ENCODE results near the gene UBTF.

Gene UBTF

DNA sequence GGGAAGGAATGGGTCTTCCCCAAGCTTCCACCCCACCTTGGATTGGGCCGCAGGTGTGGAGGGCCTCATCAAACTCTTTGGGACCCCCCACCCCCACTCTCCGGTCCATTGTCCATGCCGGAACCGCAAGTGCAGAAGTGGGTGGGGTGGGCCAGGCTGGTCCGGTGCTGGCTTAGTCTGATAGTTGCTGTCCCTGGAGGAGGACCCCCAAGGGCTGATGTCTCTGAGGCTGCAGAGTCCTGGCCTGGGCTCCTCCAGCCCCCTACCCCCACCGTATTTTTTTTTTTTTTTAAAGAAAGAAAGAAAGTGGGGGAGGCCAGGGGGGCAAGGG lies 12.7 kb downstream of the UBTF start:
- DNase-seq (ENCODE audit: low read depth, low spot score), result no peak
- Histone ChIP-seq H3K27me3 (ENCODE audit: insufficient read depth, insufficient read length) (no peaks in the 10 kb centered on the region), H3K4me1 (ENCODE audit: insufficient read depth, insufficient read length) (peaks cover 8% of the 10 kb centered on the region), H3K9me3 (ENCODE audit: insufficient read depth, low read length) (no peaks in the 10 kb centered on the region), H3K36me3 (ENCODE audit: insufficient read depth, insufficient read length, low read length) (peaks cover 61% of the 10 kb centered on the region), H3K4me3 (ENCODE audit: insufficient read length, low read depth) (no peak overlapping the region), H3K9ac (ENCODE audit: insufficient read length, low read depth) (no peak overlapping the region)
- no peak for TF ChIP-seq YY1 (IDR thresholded peaks at IDR 0.05; ENCODE audit: insufficient read depth, insufficient read length)
- TF ChIP-seq ZNF274 (IDR thresholded peaks at IDR 0.05; ENCODE audit: low read depth, low read length), result no peak
- TF ChIP-seq SUZ12 (IDR thresholded peaks at IDR 0.05; ENCODE audit: extremely low read depth, insufficient read depth, insufficient read length), result no peak

DNA sequence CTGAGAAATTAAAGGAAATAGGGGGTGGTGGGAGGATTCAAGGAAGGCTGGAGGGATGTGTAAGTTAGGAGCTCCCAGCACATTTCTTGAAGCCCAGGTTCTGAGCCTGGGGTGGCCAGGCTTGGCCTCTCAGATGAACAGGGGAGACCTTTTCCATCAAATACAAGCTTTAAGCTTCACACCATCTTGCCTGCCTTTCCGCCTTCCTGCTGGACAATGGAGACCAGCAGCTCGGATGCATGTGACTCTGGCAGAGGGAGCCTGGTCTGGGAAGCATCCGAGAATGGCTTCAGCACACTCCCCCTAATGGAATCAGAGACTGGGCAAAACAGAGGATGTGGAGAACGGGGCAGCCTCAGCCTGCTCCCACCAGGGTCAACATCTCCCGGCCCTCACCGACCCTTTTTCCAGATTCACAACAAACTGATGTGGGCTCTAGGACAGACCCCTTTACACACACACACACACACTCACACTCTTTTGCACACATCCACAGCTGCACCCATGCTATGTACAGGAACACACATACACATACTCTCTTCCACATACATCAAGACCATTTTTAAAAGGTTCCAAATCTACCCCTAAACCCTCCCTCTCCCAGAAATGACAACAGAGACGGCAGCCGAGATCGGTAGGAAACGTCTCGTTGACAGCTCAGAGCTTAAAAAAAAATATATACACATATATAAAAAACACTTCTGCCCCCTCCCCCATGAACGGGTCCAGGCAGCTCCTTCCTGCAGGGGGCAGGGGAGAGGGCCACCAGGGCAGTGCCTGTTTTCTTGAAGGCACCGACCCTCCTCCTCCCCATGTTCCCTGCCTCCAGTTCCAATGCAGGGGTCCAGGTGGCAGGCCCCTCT lies 13.3 kb downstream of the UBTF start:
- TF ChIP-seq ZNF274 (IDR thresholded peaks at IDR 0.05; ENCODE audit: low read depth, low read length) (no peak), YY1 (IDR thresholded peaks at IDR 0.05; ENCODE audit: insufficient read depth, insufficient read length) (no peak), SUZ12 (IDR thresholded peaks at IDR 0.05; ENCODE audit: extremely low read depth, insufficient read depth, insufficient read length) (no peak)
- Histone ChIP-seq H3K27me3 (ENCODE audit: insufficient read depth, insufficient read length) (no peaks in the 10 kb centered on the region), H3K9me3 (ENCODE audit: insufficient read depth, low read length) (no peaks in the 10 kb centered on the region), H3K9ac (ENCODE audit: insufficient read length, low read depth) (no peak overlapping the region), H3K36me3 (ENCODE audit: insufficient read depth, insufficient read length, low read length) (peaks cover 55% of the 10 kb centered on the region), H3K4me3 (ENCODE audit: insufficient read length, low read depth) (no peak overlapping the region), H3K4me1 (ENCODE audit: insufficient read depth, insufficient read length) (peaks cover 9% of the 10 kb centered on the region)
- DNase-seq (ENCODE audit: low read depth, low spot score), result no peak

GRCh38 chr17:44204441-44204882 lies 15.0 kb downstream of the UBTF start:
- Histone ChIP-seq H3K9me3 (ENCODE audit: insufficient read depth, low read length) (no peaks in the 10 kb centered on the region), H3K27me3 (ENCODE audit: insufficient read depth, insufficient read length) (no peaks in the 10 kb centered on the region), H3K9ac (ENCODE audit: insufficient read length, low read depth) (no peak overlapping the region), H3K4me1 (ENCODE audit: insufficient read depth, insufficient read length) (peaks cover 7% of the 10 kb centered on the region), H3K4me3 (ENCODE audit: insufficient read length, low read depth) (no peak overlapping the region), H3K36me3 (ENCODE audit: insufficient read depth, insufficient read length, low read length) (peaks cover 38% of the 10 kb centered on the region)
- no peak for TF ChIP-seq ZNF274 (IDR thresholded peaks at IDR 0.05; ENCODE audit: low read depth, low read length)
- no peak for TF ChIP-seq SUZ12 (IDR thresholded peaks at IDR 0.05; ENCODE audit: extremely low read depth, insufficient read depth, insufficient read length)
- no peak for DNase-seq (ENCODE audit: low read depth, low spot score)

DNA sequence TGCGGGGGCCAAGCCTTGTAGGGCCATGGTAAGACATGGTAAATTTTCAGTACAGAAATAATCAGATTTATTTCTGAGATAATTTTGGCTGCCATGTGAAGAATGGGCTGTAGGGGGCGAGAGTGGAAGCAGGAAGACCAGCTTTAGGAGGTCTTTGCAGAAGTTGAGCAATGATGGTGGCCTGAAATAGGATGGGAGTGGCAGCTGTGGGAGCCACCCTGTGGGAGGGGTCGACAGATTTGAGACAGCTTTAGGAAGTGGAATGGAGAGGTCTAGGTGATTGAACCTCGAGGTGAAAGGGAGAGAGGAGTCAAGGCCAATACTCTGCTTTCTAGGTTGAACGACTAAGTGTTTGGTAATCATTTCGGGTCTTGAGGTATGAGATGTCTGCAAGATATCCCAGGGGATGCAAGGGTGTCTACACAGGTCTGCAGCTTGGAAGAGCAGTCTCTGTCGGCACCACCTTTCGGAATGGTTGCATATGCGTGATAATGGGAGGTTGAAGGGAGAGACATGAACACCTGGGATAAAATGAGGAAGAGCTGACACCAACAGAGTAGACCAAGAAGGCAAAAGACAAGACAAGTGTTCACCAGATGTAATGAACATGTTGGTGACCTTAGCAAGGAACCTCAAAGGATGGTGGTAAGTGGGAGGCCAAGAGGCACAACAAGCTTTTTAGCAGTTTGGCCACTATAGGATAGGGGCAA lies 15.6 kb downstream of the UBTF start:
- Histone ChIP-seq H3K9me3 (ENCODE audit: insufficient read depth, low read length) (no peaks in the 10 kb centered on the region), H3K27me3 (ENCODE audit: insufficient read depth, insufficient read length) (no peaks in the 10 kb centered on the region), H3K4me1 (ENCODE audit: insufficient read depth, insufficient read length) (peaks cover 7% of the 10 kb centered on the region), H3K4me3 (ENCODE audit: insufficient read length, low read depth) (no peak overlapping the region), H3K9ac (ENCODE audit: insufficient read length, low read depth) (no peak overlapping the region), H3K36me3 (ENCODE audit: insufficient read depth, insufficient read length, low read length) (peaks cover 32% of the 10 kb centered on the region)
- TF ChIP-seq ZNF274 (IDR thresholded peaks at IDR 0.05; ENCODE audit: low read depth, low read length), result no peak
- no peak for TF ChIP-seq SUZ12 (IDR thresholded peaks at IDR 0.05; ENCODE audit: extremely low read depth, insufficient read depth, insufficient read length)
- no peak for TF ChIP-seq YY1 (IDR thresholded peaks at IDR 0.05; ENCODE audit: insufficient read depth, insufficient read length)
- DNase-seq (ENCODE audit: low read depth, low spot score), result no peak

GRCh38 chr17:44202756-44203155 lies 16.7 kb downstream of the UBTF start:
- TF ChIP-seq SUZ12 (IDR thresholded peaks at IDR 0.05; ENCODE audit: extremely low read depth, insufficient read depth, insufficient read length), result no peak
- TF ChIP-seq YY1 (IDR thresholded peaks at IDR 0.05; ENCODE audit: insufficient read depth, insufficient read length), result no peak
- TF ChIP-seq ZNF274 (IDR thresholded peaks at IDR 0.05; ENCODE audit: low read depth, low read length), result no peak
- DNase-seq (ENCODE audit: low read depth, low spot score), result no peak
- no peaks in the 10 kb centered on the region for H3K9me3 ChIP-seq (ENCODE audit: insufficient read depth, low read length)
- no peak overlapping the region for H3K4me3 ChIP-seq (ENCODE audit: insufficient read length, low read depth)
- H3K27me3 ChIP-seq (ENCODE audit: insufficient read depth, insufficient read length), result no peaks in the 10 kb centered on the region
- H3K9ac ChIP-seq (ENCODE audit: insufficient read length, low read depth), result no peak overlapping the region
- H3K36me3 ChIP-seq (ENCODE audit: insufficient read depth, insufficient read length, low read length), result peaks cover 25% of the 10 kb centered on the region
- H3K4me1 ChIP-seq (ENCODE audit: insufficient read depth, insufficient read length), result peaks cover 12% of the 10 kb centered on the region

DNA sequence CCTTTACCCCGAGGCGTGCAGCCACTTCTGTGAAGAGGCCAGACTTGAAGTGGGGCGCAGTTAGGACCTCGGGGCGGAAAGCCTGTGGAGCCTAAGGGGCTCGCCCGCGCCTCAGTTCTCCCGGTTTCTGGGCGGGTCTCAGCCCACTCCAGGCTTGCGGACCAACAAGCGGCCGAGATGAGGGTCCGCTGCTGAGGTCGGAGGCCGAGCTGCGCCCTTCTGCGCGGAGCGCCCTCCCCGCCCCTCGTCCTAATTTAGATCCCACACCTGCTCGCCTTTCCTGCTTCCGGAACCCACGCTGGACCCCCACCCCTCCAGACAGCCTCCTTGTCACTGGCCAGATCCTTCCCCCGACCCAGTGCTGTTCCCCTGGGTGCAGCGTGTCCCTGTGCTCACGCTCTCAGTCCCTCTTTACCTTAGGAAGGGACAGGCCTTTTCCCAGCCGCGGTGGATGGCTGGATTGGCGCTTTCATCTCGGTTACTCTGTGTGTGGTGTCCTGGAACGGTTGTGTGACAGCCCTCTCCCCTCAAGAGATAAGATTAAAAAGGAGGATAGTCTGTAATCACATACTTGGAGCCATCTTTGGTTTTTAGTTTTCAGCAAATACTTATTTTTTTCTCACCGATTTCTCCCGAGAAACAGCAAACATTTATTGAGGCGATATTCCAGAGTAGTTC lies 18.9 kb downstream of the UBTF start:
- no peak for DNase-seq (ENCODE audit: low read depth, low spot score)

More for the DNA sequence above, 18.9 kb downstream of the UBTF start:
- H3K36me3 ChIP-seq (ENCODE audit: insufficient read depth, insufficient read length, low read length), result peaks cover 24% of the 10 kb centered on the region
- H3K27me3 ChIP-seq (ENCODE audit: insufficient read depth, insufficient read length), result no peaks in the 10 kb centered on the region
- no peaks in the 10 kb centered on the region for H3K9me3 ChIP-seq (ENCODE audit: insufficient read depth, low read length)
- no peak for TF ChIP-seq YY1 (IDR thresholded peaks at IDR 0.05; ENCODE audit: insufficient read depth, insufficient read length)
- TF ChIP-seq SUZ12 (IDR thresholded peaks at IDR 0.05; ENCODE audit: extremely low read depth, insufficient read depth, insufficient read length), result no peak
- no peak for TF ChIP-seq ZNF274 (IDR thresholded peaks at IDR 0.05; ENCODE audit: low read depth, low read length)
- H3K4me1 ChIP-seq (ENCODE audit: insufficient read depth, insufficient read length), result peaks cover 15% of the 10 kb centered on the region
- peak overlapping the region; percentile 94 for H3K9ac ChIP-seq (ENCODE audit: insufficient read length, low read depth)
- H3K4me3 ChIP-seq (ENCODE audit: insufficient read length, low read depth), result peak overlapping the region; percentile 72
